Measurements from ENCODE around the gene CDH4. TPM values are rescaled to one million over a fixed set of nuclear protein-coding genes. Genes with fewer than 3 reads are reported as not detected.

CDH4 gene
- total RNA-seq, 4 donors from 2014 or later: 0.71 to 4.2 (median 2.9) TPM

DNA sequence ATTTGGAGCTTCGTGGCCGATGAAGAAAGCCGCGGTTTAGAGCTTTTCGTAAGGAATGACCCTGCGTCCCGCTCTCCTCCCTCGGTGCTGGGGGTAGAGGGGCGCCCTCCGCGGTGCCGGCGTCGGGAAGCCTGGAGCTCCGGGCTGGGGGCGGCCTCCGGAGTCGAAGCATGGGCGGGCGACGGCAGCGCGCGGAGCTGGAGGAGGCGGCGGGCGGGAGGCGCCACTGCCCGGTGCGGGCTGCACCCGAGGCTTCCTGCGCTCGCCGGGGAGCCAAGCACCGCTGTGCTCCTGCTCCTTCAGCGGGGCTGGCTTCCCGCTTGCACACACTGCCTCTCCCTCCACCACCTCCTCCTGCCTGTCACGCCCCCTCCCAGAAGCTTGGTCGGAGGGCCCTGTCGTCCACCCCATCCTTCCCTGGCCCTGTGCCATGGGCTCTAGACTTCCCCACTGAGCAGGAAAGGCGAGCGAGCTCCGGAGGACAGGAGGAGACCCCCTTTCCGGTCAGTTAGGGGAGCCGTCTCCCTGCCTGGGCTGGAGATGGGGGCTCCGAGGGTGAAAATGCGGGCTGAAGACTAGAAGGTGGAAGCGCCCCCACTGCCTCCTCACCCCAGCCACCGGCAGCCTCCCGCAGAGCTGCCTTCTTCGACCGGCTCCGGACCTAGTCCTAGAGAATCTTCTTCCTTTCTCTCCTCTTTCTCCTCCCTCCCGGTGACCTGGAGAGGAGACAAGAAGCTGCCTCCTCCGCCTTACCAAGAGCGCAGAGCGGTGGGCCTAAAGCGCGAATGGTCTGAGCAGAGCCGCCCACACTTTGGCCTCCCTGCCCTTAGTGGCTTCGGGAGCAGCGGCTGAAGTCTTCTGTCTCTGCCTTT lies 1.8 kb downstream of the CDH4 start:
- DNase-seq (ENCODE audit: low spot score in 2 of 2): no peak
- intact Hi-C loops (cut with DNase I; ENCODE audit: low total_unique reads): no loop called here
- WGBS, 2 donors: 24 to 41% methylated on average over 25 to 54 of the region's 62 CpGs
- H3K4me3 ChIP-seq (ENCODE audit: low read depth, poor library complexity, severe bottlenecking): no peak overlapping the region
- TF ChIP-seq, protein P1, sequence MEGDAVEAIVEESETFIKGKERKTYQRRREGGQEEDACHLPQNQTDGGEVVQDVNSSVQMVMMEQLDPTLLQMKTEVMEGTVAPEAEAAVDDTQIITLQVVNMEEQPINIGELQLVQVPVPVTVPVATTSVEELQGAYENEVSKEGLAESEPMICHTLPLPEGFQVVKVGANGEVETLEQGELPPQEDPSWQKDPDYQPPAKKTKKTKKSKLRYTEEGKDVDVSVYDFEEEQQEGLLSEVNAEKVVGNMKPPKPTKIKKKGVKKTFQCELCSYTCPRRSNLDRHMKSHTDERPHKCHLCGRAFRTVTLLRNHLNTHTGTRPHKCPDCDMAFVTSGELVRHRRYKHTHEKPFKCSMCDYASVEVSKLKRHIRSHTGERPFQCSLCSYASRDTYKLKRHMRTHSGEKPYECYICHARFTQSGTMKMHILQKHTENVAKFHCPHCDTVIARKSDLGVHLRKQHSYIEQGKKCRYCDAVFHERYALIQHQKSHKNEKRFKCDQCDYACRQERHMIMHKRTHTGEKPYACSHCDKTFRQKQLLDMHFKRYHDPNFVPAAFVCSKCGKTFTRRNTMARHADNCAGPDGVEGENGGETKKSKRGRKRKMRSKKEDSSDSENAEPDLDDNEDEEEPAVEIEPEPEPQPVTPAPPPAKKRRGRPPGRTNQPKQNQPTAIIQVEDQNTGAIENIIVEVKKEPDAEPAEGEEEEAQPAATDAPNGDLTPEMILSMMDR (IDR thresholded peaks at IDR 0.05): no peak
- no peak for TF ChIP-seq POLR2A (IDR thresholded peaks at IDR 0.05)

DNA sequence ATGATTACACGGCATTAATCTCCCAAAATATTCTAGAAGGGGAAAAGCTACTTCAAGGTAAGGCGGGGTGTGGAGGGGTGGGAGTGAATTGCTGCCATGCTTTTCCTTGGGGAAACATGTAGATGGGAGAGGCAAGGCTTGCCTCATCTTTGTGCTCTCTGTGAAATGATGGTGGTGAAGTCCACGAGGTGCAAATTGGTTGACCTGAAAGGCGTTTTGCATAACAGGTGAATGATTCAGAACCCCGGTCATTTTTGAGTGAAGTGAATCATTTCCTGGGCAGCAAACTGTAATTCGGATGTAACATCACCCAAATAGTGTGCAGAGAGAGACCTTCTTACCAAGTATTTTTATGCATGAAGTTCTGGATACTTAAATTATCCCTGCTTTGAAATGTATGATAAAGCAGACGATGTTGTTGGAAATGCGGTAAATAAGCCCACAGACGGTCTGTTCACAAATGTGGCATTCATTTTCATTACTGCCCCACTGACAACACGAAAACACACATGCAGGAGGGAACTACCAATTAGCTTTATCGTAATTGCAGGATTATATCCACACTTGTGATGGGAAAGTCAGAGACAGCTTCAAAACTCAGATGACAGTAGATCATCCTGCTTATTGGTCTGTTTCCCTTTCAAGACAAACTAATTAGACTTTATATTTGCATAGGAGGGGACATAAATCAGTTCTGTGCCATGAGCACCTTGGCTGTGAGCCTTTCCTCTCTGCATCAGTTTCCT lies 3.0 kb downstream of the CDH4 start:
- intact Hi-C loops (cut with DNase I; ENCODE audit: low total_unique reads): no loop called here
- H3K4me3 ChIP-seq (ENCODE audit: low read depth, poor library complexity, severe bottlenecking): no peak overlapping the region
- TF ChIP-seq, protein P1 (IDR thresholded peaks at IDR 0.05): no peak
- 70 to 72% methylated on average over 11 of the region's 11 CpGs for WGBS, 2 donors
- no peak for DNase-seq (ENCODE audit: low spot score in 2 of 2)

DNA sequence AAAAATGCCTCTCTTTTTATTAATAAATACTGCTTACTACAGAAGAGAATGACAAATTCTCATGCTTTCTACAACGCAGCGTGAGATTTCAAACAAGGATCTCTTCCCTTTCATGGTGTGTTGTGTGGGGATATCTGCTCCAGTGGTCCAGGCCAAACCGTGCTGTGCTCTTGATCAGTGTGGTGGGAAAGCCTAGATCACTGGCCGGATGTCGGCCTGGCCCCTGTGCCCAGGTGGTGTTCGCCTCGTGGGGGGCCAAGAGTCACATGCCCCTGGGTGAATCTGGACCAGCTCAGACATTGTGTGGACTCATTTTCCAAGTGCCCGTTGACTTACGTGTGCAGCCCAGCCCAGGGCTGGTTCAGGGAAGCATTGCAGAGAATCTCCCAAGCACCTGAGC lies 4.3 kb downstream of the CDH4 start:
- 88 to 93% methylated on average over 9 of the region's 9 CpGs for WGBS, 2 donors
- TF ChIP-seq POLR2A (IDR thresholded peaks at IDR 0.05): no peak
- TF ChIP-seq, protein P1 (IDR thresholded peaks at IDR 0.05): no peak
- intact Hi-C loops (cut with DNase I; ENCODE audit: low total_unique reads): no loop called here
- no peak overlapping the region for H3K4me3 ChIP-seq (ENCODE audit: low read depth, poor library complexity, severe bottlenecking)
- DNase-seq (ENCODE audit: low spot score in 2 of 2): no peak

DNA sequence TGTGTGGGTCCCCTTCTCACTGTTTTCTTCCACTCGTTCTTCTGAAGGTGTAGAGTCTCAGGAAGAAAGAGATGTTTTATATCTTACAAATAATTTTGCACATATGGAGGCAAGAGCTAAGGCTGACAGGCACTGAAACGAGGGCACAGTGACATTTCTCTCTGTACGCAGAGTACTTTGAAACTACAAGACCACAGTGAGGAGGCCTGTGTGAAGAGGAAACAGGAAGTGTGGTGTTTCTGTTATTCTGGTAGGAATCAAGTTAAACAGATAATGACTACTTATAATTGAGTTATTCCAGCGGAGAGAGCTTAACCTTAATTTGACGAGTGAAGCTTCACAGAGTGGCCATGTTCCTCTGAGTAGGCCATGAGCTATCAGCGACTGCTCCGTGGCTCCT lies 4.8 kb downstream of the CDH4 start:
- no peak for DNase-seq (ENCODE audit: low spot score in 2 of 2)
- TF ChIP-seq, protein P1 (IDR thresholded peaks at IDR 0.05): no peak
- no peak for TF ChIP-seq POLR2A (IDR thresholded peaks at IDR 0.05)

DNA sequence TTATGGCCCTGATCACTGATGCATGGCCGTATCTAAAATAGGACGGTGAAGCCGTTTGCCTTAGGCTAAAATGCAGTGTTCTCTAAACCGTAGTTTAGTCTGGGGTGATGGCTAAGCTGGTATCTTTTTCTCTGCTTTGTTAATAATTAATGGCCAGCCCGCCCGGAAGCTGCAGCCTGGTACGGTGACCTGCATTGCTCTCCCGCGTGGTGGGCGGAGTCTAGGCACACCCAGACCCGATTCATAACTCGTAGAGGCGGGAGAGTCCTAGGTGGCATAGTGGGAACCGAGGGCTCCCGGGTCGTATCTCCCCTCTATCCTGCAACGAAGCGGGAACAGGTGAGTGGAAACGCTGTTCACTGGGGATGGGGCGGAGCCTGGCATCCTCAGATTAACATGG lies 5.5 kb downstream of the CDH4 start:
- TF ChIP-seq POLR2A (IDR thresholded peaks at IDR 0.05): no peak
- TF ChIP-seq, protein P1 (IDR thresholded peaks at IDR 0.05): no peak
- intact Hi-C loops (cut with DNase I; ENCODE audit: low total_unique reads): no loop called here
- 92 to 93% methylated on average over 20 of the region's 20 CpGs for WGBS, 2 donors
- no peak for DNase-seq (ENCODE audit: low spot score in 2 of 2)
- no peak overlapping the region for H3K4me3 ChIP-seq (ENCODE audit: low read depth, poor library complexity, severe bottlenecking)

More for the DNA sequence above, 4.8 kb downstream of the CDH4 start:
- no peak overlapping the region for H3K4me3 ChIP-seq (ENCODE audit: low read depth, poor library complexity, severe bottlenecking)
- intact Hi-C loops (cut with DNase I; ENCODE audit: low total_unique reads): no loop called here
- 72 to 73% methylated on average over 7 of the region's 7 CpGs for WGBS, 2 donors
